H54 (cell line): Measurements from ENCODE around the gene ACYP1.
"Not testable (repeated sequence)": the region's sequence is repeated elsewhere in the genome, so short reads cannot be mapped to it uniquely, and the experiment has no call there.

Source experiments
- DNase-seq: peaks from one replicate; pipeline ENCODE4 v3.0.0; 2011; ENCODE audit warnings: low spot score, mixed read lengths; ENCODE audit not compliant: insufficient read length
- FAIRE-seq: peaks from 3 replicates; lab custom pipeline; 2011; peaks lifted over from hg19 to GRCh38; lab: Jason Lieb, UNC
- POLR2A ChIP-seq: IDR thresholded peaks from 2 replicates; pipeline ENCODE4 v1.6.1; 2011; ENCODE audit warnings: low read depth, mild to moderate bottlenecking, low read length

The ACYP1 gene

GRCh38 chr14:75081660-75082229 lies 17.9 kb upstream of the ACYP1 start:
- DNase-seq: no peak
- TF ChIP-seq POLR2A: no peak
- no peak for FAIRE-seq

- TF ChIP-seq POLR2A: no peak
- no peak for FAIRE-seq
These were observed 15.7 kb upstream of the ACYP1 start for GRCh38 chr14:75079521-75079920.

GRCh38 chr14:75077794-75078193 lies 14.0 kb upstream of the ACYP1 start:
- no peak for DNase-seq
- no peak for FAIRE-seq
- no peak for TF ChIP-seq POLR2A

More at GRCh38 chr14:75079521-75079920, 15.7 kb upstream of the ACYP1 start:
- no peak for DNase-seq

GRCh38 chr14:75070383-75070782 lies 6.6 kb upstream of the ACYP1 start:
- FAIRE-seq: no peak
- TF ChIP-seq POLR2A: no peak
- no peak for DNase-seq

GRCh38 chr14:75069811-75070145 lies 6.0 kb upstream of the ACYP1 start:
- DNase-seq: no peak
- FAIRE-seq: no peak
- TF ChIP-seq POLR2A: no peak

- peak; percentile 12; the same call in 1 of the 2 replicates for TF ChIP-seq POLR2A
- peak; percentile 69 for DNase-seq
- FAIRE-seq: no peak
These were observed 5.4 kb upstream of the ACYP1 start, which contains the start of gene ZC2HC1C for GRCh38 chr14:75069121-75069810. ZC2HC1C (plus strand) TSS chr14:75069641; CDS start chr14:75070574, 933 bp downstream.

- no peak for TF ChIP-seq POLR2A
- peak; percentile 15 for FAIRE-seq
- DNase-seq: no peak
These were observed 4.7 kb upstream of the ACYP1 start for GRCh38 chr14:75068294-75069120.

GRCh38 chr14:75067765-75068164 lies 3.9 kb upstream of the ACYP1 start:
- not testable (repeated sequence) for DNase-seq, FAIRE-seq

GRCh38 chr14:75067212-75067611 lies 3.4 kb upstream of the ACYP1 start:
- DNase-seq: no peak
- FAIRE-seq: no peak
- no peak for TF ChIP-seq POLR2A

GRCh38 chr14:75066691-75067090 lies 2.9 kb upstream of the ACYP1 start:
- FAIRE-seq: no peak
- no peak for TF ChIP-seq POLR2A

GRCh38 chr14:75064205-75064567 lies 362 bp upstream of the ACYP1 start:
- DNase-seq: no peak
- FAIRE-seq: no peak
- no peak for TF ChIP-seq POLR2A

More at GRCh38 chr14:75066691-75067090, 2.9 kb upstream of the ACYP1 start:
- no peak for DNase-seq

GRCh38 chr14:75063013-75063412 lies 811 bp downstream of the ACYP1 start:
- DNase-seq (no peak), FAIRE-seq (no peak)
- no peak for TF ChIP-seq POLR2A

- no peak for TF ChIP-seq POLR2A
These were observed 3.4 kb downstream of the ACYP1 start for GRCh38 chr14:75060420-75060819.

GRCh38 chr14:75059642-75060041 lies 4.2 kb downstream of the ACYP1 start:
- TF ChIP-seq POLR2A: no peak
- FAIRE-seq: no peak
- DNase-seq: no peak

More at GRCh38 chr14:75060420-75060819, 3.4 kb downstream of the ACYP1 start:
- DNase-seq: no peak
- FAIRE-seq: no peak
